ENCODE data around the gene UBE2V1. TPM values are rescaled to one million over a fixed set of nuclear protein-coding genes. Genes with fewer than 3 reads are reported as not detected.

Gene UBE2V1
- total and polyA plus RNA-seq, 7 experiments from 2014 or later: 128 to 167 (median 138) TPM

- peaks cover 0 to 20% (median 0%) of the 10 kb centered on the region in 5 donors for H3K36me3 Mint-ChIP-seq
- H3K4me3 Mint-ChIP-seq: peak overlapping the region; percentile 55 to 93 (median 86)
- peaks cover 42 to 45% of the 10 kb centered on the region in 2 donors for H3K4me1 ChIP-seq (ENCODE audit: control insufficient read depth in 2 of 2, insufficient read depth in 2 of 2, low read length in 2 of 2)
- H3K9me3 Mint-ChIP-seq: peaks cover 0 to 1% (median 0%) of the 10 kb centered on the region in 11 donors
- peak overlapping the region; percentile 63 to 98 (median 90) for H3K27ac Mint-ChIP-seq
- ATAC-seq: no peak
- peak overlapping the region; percentile 51 for H3K27ac ChIP-seq (ENCODE audit: low read depth, low read length)
- H3K36me3 ChIP-seq (ENCODE audit: control insufficient read depth in 2 of 3, insufficient read depth in 3 of 3, low read length in 3 of 3): peaks cover 0 to 19% (median 0%) of the 10 kb centered on the region in 3 experiments
- H3K9me3 ChIP-seq (ENCODE audit: control insufficient read depth in 2 of 3, low read length in 3 of 3): no peaks in the 10 kb centered on the region
- H3K27me3 ChIP-seq (ENCODE audit: control insufficient read depth in 2 of 2, insufficient read depth in 2 of 2, low read length in 2 of 2): no peaks in the 10 kb centered on the region
- peaks cover 59 to 76% (median 69%) of the 10 kb centered on the region in 7 donors for H3K4me1 Mint-ChIP-seq
- H3K4me3 ChIP-seq (ENCODE audit: low read length): no peak overlapping the region
- no peak for DNase-seq
- H3K27me3 Mint-ChIP-seq: no peaks in the 10 kb centered on the region
- ChIA-PET CTCF (interaction anchor here (5.0 kb wide), 1 partner anchor 31 kb away, joined by 41 read pairs; no protein-coding TSS in a partner anchor), POLR2A (interaction anchor here (12.6 kb wide), 1 partner anchor 37 kb away, joined by 131 read pairs; the partner anchor contains the start of gene UBE2V1)
- intact Hi-C loops (cut with micrococcal nuclease): no loop called here
Measured at GRCh38 chr20:50151034-50151743, 38.2 kb upstream of the UBE2V1 start.

- Histone ChIP-seq H3K4me3 (ENCODE audit: low read length) (no peak overlapping the region), H3K36me3 (ENCODE audit: control insufficient read depth in 2 of 3, insufficient read depth in 3 of 3, low read length in 3 of 3) (peaks cover 0 to 19% (median 0%) of the 10 kb centered on the region in 3 experiments), H3K27ac (ENCODE audit: low read depth, low read length) (peak overlapping the region; percentile 85), H3K4me1 (ENCODE audit: control insufficient read depth in 2 of 2, insufficient read depth in 2 of 2, low read length in 2 of 2) (peaks cover 46 to 51% of the 10 kb centered on the region in 2 donors), H3K9me3 (ENCODE audit: control insufficient read depth in 2 of 3, low read length in 3 of 3) (no peaks in the 10 kb centered on the region), H3K27me3 (ENCODE audit: control insufficient read depth in 2 of 2, insufficient read depth in 2 of 2, low read length in 2 of 2) (no peaks in the 10 kb centered on the region)
- H3K9me3 Mint-ChIP-seq: peaks cover 0 to 1% (median 0%) of the 10 kb centered on the region in 11 donors
- H3K27ac Mint-ChIP-seq: peak overlapping the region; percentile 63 to 99 (median 83)
- intact Hi-C loops (cut with micrococcal nuclease): no loop called here
- peak overlapping the region in 7 of 10 donors; percentile 11 to 72 (median 38) for H3K4me3 Mint-ChIP-seq
- H3K36me3 Mint-ChIP-seq: peaks cover 0 to 20% (median 0%) of the 10 kb centered on the region in 5 donors
- ChIA-PET POLR2A (interaction anchor here (0.6 to 12.6 kb wide), 5 partner anchors 15 to 64 kb away, joined by 3 to 131 read pairs (median 3); partner anchors contain the start of gene UBE2V1), CTCF (interaction anchor here (0.6 to 5.0 kb wide), 4 partner anchors 20 to 98 kb away, joined by 3 to 41 read pairs (median 4); no protein-coding TSS in a partner anchor)
- peaks cover 63 to 83% (median 76%) of the 10 kb centered on the region in 7 donors for H3K4me1 Mint-ChIP-seq
- ATAC-seq (no peak), DNase-seq (no peak)
- no peaks in the 10 kb centered on the region for H3K27me3 Mint-ChIP-seq
Measured at GRCh38 chr20:50149481-50150254, 36.7 kb upstream of the UBE2V1 start.

- ChIA-PET CTCF (interaction anchor here (0.6 to 1.9 kb wide), 10 partner anchors 12 to 62 kb away, joined by 3 to 17 read pairs (median 4); partner anchors contain the start of gene UBE2V1), POLR2A (interaction anchor here (1.2 to 12.6 kb wide), 7 partner anchors 9 to 210 kb away, joined by 4 to 131 read pairs (median 8); partner anchors contain the start of genes CEBPB, RNF114 and UBE2V1)
- Histone ChIP-seq H3K27ac (ENCODE audit: low read depth, low read length) (peak overlapping the region; percentile 85), H3K4me1 (ENCODE audit: control insufficient read depth in 2 of 2, insufficient read depth in 2 of 2, low read length in 2 of 2) (peaks cover 31 to 40% of the 10 kb centered on the region in 2 donors), H3K27me3 (ENCODE audit: control insufficient read depth in 2 of 2, insufficient read depth in 2 of 2, low read length in 2 of 2) (no peaks in the 10 kb centered on the region), H3K36me3 (ENCODE audit: control insufficient read depth in 2 of 3, insufficient read depth in 3 of 3, low read length in 3 of 3) (peaks cover 2 to 32% (median 3%) of the 10 kb centered on the region in 3 experiments), H3K9me3 (ENCODE audit: control insufficient read depth in 2 of 3, low read length in 3 of 3) (no peaks in the 10 kb centered on the region), H3K4me3 (ENCODE audit: low read length) (peak overlapping the region; percentile 44)
- H3K4me1 Mint-ChIP-seq: peaks cover 59 to 77% (median 70%) of the 10 kb centered on the region in 7 donors
- H3K36me3 Mint-ChIP-seq: peaks cover 9 to 27% (median 9%) of the 10 kb centered on the region in 5 donors
- peak overlapping the region; percentile 79 to 88 (median 85) for H3K4me3 Mint-ChIP-seq
- peak; percentile 97 for ATAC-seq
- peaks cover 0 to 1% (median 0%) of the 10 kb centered on the region in 11 donors for H3K9me3 Mint-ChIP-seq
- H3K27me3 Mint-ChIP-seq: no peaks in the 10 kb centered on the region
- intact Hi-C loops (cut with micrococcal nuclease): loop anchor here (1.0 to 2.0 kb wide), 4 partner anchors 22 to 43 kb away; partner anchors contain the start of genes UBE2V1 (in 2 of the 2) and CEBPB (in 1 of the 2)
- H3K27ac Mint-ChIP-seq: peak overlapping the region; percentile 96 to 99 (median 98)
- DNase-seq: peak; percentile 50 to 90 (median 85)
Measured at GRCh38 chr20:50146732-50147662, 34.0 kb upstream of the UBE2V1 start.

GRCh38 chr20:50146214-50146613, 33.3 kb upstream of the UBE2V1 start:
- intact Hi-C loops (cut with micrococcal nuclease): loop anchor here in 1 of 2 donors (2.0 kb wide), 1 partner anchor 25 kb away; no protein-coding TSS in a partner anchor
- Mint-ChIP-seq H3K9me3 (peaks cover 0 to 1% (median 0%) of the 10 kb centered on the region in 11 donors), H3K27ac (peak overlapping the region; percentile 96 to 99 (median 98)), H3K27me3 (no peaks in the 10 kb centered on the region), H3K4me3 (peak overlapping the region; percentile 68 to 88 (median 85)), H3K36me3 (peaks cover 10 to 30% (median 11%) of the 10 kb centered on the region in 5 donors), H3K4me1 (peaks cover 52 to 71% (median 65%) of the 10 kb centered on the region in 7 donors)
- Histone ChIP-seq H3K27ac (ENCODE audit: low read depth, low read length) (peak overlapping the region; percentile 85), H3K27me3 (ENCODE audit: control insufficient read depth in 2 of 2, insufficient read depth in 2 of 2, low read length in 2 of 2) (no peaks in the 10 kb centered on the region), H3K4me3 (ENCODE audit: low read length) (peak overlapping the region; percentile 44), H3K9me3 (ENCODE audit: control insufficient read depth in 2 of 3, low read length in 3 of 3) (no peaks in the 10 kb centered on the region), H3K4me1 (ENCODE audit: control insufficient read depth in 2 of 2, insufficient read depth in 2 of 2, low read length in 2 of 2) (peaks cover 28 to 33% of the 10 kb centered on the region in 2 donors), H3K36me3 (ENCODE audit: control insufficient read depth in 2 of 3, insufficient read depth in 3 of 3, low read length in 3 of 3) (peaks cover 3 to 40% (median 5%) of the 10 kb centered on the region in 3 experiments)
- DNase-seq (no peak), ATAC-seq (no peak)
- ChIA-PET POLR2A (interaction anchor here (1.0 to 12.6 kb wide), 2 partner anchors 9 to 32 kb away, joined by 4 to 131 read pairs; partner anchors contain the start of gene UBE2V1), CTCF (interaction anchor here (1.9 kb wide), 1 partner anchor 26 kb away, joined by 17 read pairs; no protein-coding TSS in a partner anchor)

- no peak for DNase-seq
- H3K27me3 Mint-ChIP-seq: no peaks in the 10 kb centered on the region
- no peaks in the 10 kb centered on the region for H3K9me3 Mint-ChIP-seq
- peaks cover 10 to 27% (median 11%) of the 10 kb centered on the region in 5 donors for H3K36me3 Mint-ChIP-seq
- Histone ChIP-seq H3K4me1 (ENCODE audit: control insufficient read depth in 2 of 2, insufficient read depth in 2 of 2, low read length in 2 of 2) (peaks cover 24 to 30% of the 10 kb centered on the region in 2 donors), H3K27me3 (ENCODE audit: control insufficient read depth in 2 of 2, insufficient read depth in 2 of 2, low read length in 2 of 2) (no peaks in the 10 kb centered on the region), H3K36me3 (ENCODE audit: control insufficient read depth in 2 of 3, insufficient read depth in 3 of 3, low read length in 3 of 3) (peaks cover 3 to 47% (median 5%) of the 10 kb centered on the region in 3 experiments), H3K27ac (ENCODE audit: low read depth, low read length) (peak overlapping the region; percentile 85), H3K4me3 (ENCODE audit: low read length) (no peak overlapping the region), H3K9me3 (ENCODE audit: control insufficient read depth in 2 of 3, low read length in 3 of 3) (no peaks in the 10 kb centered on the region)
- H3K4me1 Mint-ChIP-seq: peaks cover 47 to 67% (median 60%) of the 10 kb centered on the region in 7 donors
- ChIA-PET POLR2A (interaction anchor here (0.9 to 12.6 kb wide), 4 partner anchors 8 to 32 kb away, joined by 3 to 131 read pairs (median 4); partner anchors contain the start of genes PEDS1 and UBE2V1), CTCF (interaction anchor here (0.9 to 1.0 kb wide), 2 partner anchors 23 to 25 kb away, joined by 3 to 6 read pairs; no protein-coding TSS in a partner anchor)
- intact Hi-C loops (cut with micrococcal nuclease): no loop called here
- peak overlapping the region in 5 of 10 donors; percentile 68 to 85 (median 84) for H3K4me3 Mint-ChIP-seq
- peak overlapping the region; percentile 96 to 99 (median 98) for H3K27ac Mint-ChIP-seq
- ATAC-seq: no peak
Measured at GRCh38 chr20:50145566-50145965, 32.6 kb upstream of the UBE2V1 start.

Measured in naive thymus-derived CD4-positive, alpha-beta T cell (primary cell).